NCI-H2227 (cell line): ENCODE measurements around the gene NEO1.

ENCODE experiments used
- DNase-seq: peaks from one replicate; lab custom pipeline; 2025; ENCODE audit not compliant: unreplicated experiment; lab: John Stamatoyannopoulos, UW

Gene NEO1

GRCh38 chr15:73346735-73347312 lies 294.6 kb downstream of the NEO1 start:
- no peak for DNase-seq

GRCh38 chr15:73349191-73349590 lies 296.9 kb downstream of the NEO1 start:
- DNase-seq: no peak

GRCh38 chr15:73352082-73352481 lies 299.8 kb downstream of the NEO1 start:
- DNase-seq: no peak

GRCh38 chr15:73353734-73354133 lies 301.5 kb downstream of the NEO1 start:
- DNase-seq: no peak

GRCh38 chr15:73354241-73354640 lies 302.0 kb downstream of the NEO1 start:
- DNase-seq: no peak
